ENCODE data around the gene AKNA. TPM values are rescaled to one million over a fixed set of nuclear protein-coding genes. Genes with fewer than 3 reads are reported as not detected.
A peak's percentile ranks its signal among the peaks of the same experiment; 100 is the strongest.

Gene AKNA
- total and polyA plus RNA-seq, 2 experiments from 2014 or later, result 6.6 to 13.8 TPM

- H3K4me3 ChIP-seq, result peak overlapping the region; percentile 50
- H3K27ac ChIP-seq, result peak overlapping the region; percentile 67
- H3K4me1 ChIP-seq (ENCODE audit: insufficient read depth), result peaks cover 28% of the 10 kb centered on the region
- no peaks in the 10 kb centered on the region for H3K27me3 ChIP-seq
- H4K20me1 ChIP-seq (ENCODE audit: insufficient read depth, poor library complexity, severe bottlenecking), result no peaks in the 10 kb centered on the region
- peak overlapping the region; percentile 78 for H2AFZ ChIP-seq
- peak overlapping the region; percentile 81 for H3K4me2 ChIP-seq
- TF ChIP-seq CTCF (IDR thresholded peaks at IDR 0.05; ENCODE audit: poor library complexity), result no peak
- TF ChIP-seq EZH2phosphoT487 (IDR thresholded peaks at IDR 0.05; ENCODE audit: low read depth, severe bottlenecking, unreplicated experiment), result no peak
- TF ChIP-seq EZH2 (IDR thresholded peaks at IDR 0.05; ENCODE audit: borderline replicate concordance), result no peak
- no peaks in the 10 kb centered on the region for H3K36me3 ChIP-seq (replicated peaks; ENCODE audit: insufficient read depth, low read depth)
- peak; percentile 39 for DNase-seq (ENCODE audit: low spot score)
- WGBS (ENCODE audit: low lambda C conversion rate, missing lambda C conversion rate), result 24% methylated on average over 14 of the region's 14 CpGs
- no peaks in the 10 kb centered on the region for H3K9me2 ChIP-seq (replicated peaks; ENCODE audit: insufficient read depth)
- H3K9me3 ChIP-seq (ENCODE audit: low read depth), result no peaks in the 10 kb centered on the region
- H3K79me2 ChIP-seq, result peaks cover 10% of the 10 kb centered on the region
Measured at GRCh38 chr9:114397219-114397847, 9.6 kb upstream of the AKNA start.

GRCh38 chr9:114396558-114397218 is 8.9 kb upstream of the AKNA start:
- Histone ChIP-seq H3K4me3 (no peak overlapping the region), H3K36me3 (replicated peaks; ENCODE audit: insufficient read depth, low read depth) (no peaks in the 10 kb centered on the region), H3K27me3 (no peaks in the 10 kb centered on the region), H3K27ac (peak overlapping the region; percentile 67), H3K9me3 (ENCODE audit: low read depth) (no peaks in the 10 kb centered on the region), H3K9me2 (replicated peaks; ENCODE audit: insufficient read depth) (no peaks in the 10 kb centered on the region), H4K20me1 (ENCODE audit: insufficient read depth, poor library complexity, severe bottlenecking) (no peaks in the 10 kb centered on the region), H3K4me2 (peak overlapping the region; percentile 81), H2AFZ (no peak overlapping the region), H3K79me2 (peaks cover 10% of the 10 kb centered on the region), H3K4me1 (ENCODE audit: insufficient read depth) (peaks cover 34% of the 10 kb centered on the region)
- no peak for TF ChIP-seq CTCF (IDR thresholded peaks at IDR 0.05; ENCODE audit: poor library complexity)
- 59% methylated on average over 16 of the region's 16 CpGs for WGBS (ENCODE audit: low lambda C conversion rate, missing lambda C conversion rate)
- peak; percentile 76 for DNase-seq (ENCODE audit: low spot score)

DNA sequence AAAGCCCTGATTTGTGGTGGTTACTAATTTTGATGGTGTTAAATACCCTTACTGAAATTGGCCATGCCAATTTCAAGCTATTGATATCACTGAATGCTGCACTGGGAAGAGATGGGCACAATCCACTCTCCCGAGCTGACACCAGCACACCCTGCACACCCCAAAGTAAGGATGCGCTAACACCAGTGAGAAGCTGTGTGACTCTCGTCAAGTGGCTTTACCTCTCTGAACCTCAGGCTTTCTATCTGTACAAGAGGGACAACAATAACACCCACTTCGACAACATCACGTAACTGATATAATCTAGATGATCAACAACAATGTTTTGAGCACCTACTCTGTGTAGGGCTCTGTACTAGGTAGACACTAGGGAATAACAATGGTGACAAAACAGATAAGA is 8.0 kb upstream of the AKNA start:
- TF ChIP-seq EZH2phosphoT487 (IDR thresholded peaks at IDR 0.05; ENCODE audit: low read depth, severe bottlenecking, unreplicated experiment) (no peak), CTCF (IDR thresholded peaks at IDR 0.05; ENCODE audit: poor library complexity) (no peak), EZH2 (IDR thresholded peaks at IDR 0.05; ENCODE audit: borderline replicate concordance) (no peak)
- 93% methylated on average over 5 of the region's 5 CpGs for WGBS (ENCODE audit: low lambda C conversion rate, missing lambda C conversion rate)
- H3K27ac ChIP-seq, result no peak overlapping the region
- no peaks in the 10 kb centered on the region for H3K9me2 ChIP-seq (replicated peaks; ENCODE audit: insufficient read depth)
- no peaks in the 10 kb centered on the region for H3K9me3 ChIP-seq (ENCODE audit: low read depth)
- no peak overlapping the region for H3K4me3 ChIP-seq
- no peaks in the 10 kb centered on the region for H3K36me3 ChIP-seq (replicated peaks; ENCODE audit: insufficient read depth, low read depth)
- peaks cover 34% of the 10 kb centered on the region for H3K4me1 ChIP-seq (ENCODE audit: insufficient read depth)
- no peaks in the 10 kb centered on the region for H4K20me1 ChIP-seq (ENCODE audit: insufficient read depth, poor library complexity, severe bottlenecking)
- peak overlapping the region; percentile 81 for H3K4me2 ChIP-seq
- no peak for DNase-seq (ENCODE audit: low spot score)
- H3K79me2 ChIP-seq, result peaks cover 17% of the 10 kb centered on the region
- H2AFZ ChIP-seq, result no peak overlapping the region
- H3K27me3 ChIP-seq, result no peaks in the 10 kb centered on the region

Measured in hepatocyte (in vitro differentiated cells).